ENCODE measurements around the gene ASIC4.

DNA sequence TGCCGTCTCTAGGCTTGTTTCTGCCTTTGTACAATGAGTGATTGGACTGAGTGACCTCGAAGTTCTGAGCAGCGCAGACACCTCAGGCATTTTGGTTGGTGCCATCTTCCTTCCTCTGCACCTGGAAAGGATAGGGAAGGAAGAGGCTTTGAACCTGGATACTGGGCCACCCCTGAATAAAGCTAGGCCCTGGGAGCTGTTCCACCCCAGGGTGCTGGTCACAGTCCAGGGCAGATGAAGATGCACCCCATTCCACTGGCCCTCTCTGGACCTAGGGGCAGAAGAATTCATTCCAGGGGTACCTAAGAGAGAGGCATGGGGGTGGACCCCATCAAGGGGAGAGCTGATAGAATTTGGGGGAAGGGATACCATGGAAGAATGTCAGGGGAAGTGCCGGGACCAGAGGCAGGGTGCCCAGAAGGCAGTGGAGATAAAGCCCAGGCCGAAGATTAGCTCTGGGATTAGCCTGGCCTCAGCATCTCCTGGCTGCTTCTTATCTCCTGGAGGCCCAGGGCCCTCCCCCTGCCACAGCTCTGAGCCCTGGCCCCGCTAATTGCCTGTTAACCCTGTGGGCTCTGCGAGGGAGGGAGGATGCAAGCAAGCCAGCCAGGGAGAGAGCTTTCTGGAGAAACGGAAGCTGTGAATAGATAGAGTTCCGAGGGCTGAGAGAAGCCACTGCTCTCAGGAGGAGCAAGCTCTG, 11.4 kb downstream of the ASIC4 start:
- TF ChIP-seq PRDM15 (CRISPR knock-in tag; IDR thresholded peaks at IDR 0.05) (no peak), FOXP1 (CRISPR knock-in tag; IDR thresholded peaks at IDR 0.05; ENCODE audit: borderline replicate concordance) (no peak), TEAD4 (CRISPR knock-in tag; IDR thresholded peaks at IDR 0.05) (no peak), ZNF263 (CRISPR knock-in tag; IDR thresholded peaks at IDR 0.05; ENCODE audit: low read depth) (no peak)
- TF ChIP-seq, protein P1, sequence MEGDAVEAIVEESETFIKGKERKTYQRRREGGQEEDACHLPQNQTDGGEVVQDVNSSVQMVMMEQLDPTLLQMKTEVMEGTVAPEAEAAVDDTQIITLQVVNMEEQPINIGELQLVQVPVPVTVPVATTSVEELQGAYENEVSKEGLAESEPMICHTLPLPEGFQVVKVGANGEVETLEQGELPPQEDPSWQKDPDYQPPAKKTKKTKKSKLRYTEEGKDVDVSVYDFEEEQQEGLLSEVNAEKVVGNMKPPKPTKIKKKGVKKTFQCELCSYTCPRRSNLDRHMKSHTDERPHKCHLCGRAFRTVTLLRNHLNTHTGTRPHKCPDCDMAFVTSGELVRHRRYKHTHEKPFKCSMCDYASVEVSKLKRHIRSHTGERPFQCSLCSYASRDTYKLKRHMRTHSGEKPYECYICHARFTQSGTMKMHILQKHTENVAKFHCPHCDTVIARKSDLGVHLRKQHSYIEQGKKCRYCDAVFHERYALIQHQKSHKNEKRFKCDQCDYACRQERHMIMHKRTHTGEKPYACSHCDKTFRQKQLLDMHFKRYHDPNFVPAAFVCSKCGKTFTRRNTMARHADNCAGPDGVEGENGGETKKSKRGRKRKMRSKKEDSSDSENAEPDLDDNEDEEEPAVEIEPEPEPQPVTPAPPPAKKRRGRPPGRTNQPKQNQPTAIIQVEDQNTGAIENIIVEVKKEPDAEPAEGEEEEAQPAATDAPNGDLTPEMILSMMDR (IDR thresholded peaks at IDR 0.05) = no peak

Measured in WTC11 (cell line).